ENCODE data around the gene FOXG1.

GRCh38 chr14:28761438-28762291 lies 4.9 kb upstream of the FOXG1 start:
- TF ChIP-seq, protein P1, sequence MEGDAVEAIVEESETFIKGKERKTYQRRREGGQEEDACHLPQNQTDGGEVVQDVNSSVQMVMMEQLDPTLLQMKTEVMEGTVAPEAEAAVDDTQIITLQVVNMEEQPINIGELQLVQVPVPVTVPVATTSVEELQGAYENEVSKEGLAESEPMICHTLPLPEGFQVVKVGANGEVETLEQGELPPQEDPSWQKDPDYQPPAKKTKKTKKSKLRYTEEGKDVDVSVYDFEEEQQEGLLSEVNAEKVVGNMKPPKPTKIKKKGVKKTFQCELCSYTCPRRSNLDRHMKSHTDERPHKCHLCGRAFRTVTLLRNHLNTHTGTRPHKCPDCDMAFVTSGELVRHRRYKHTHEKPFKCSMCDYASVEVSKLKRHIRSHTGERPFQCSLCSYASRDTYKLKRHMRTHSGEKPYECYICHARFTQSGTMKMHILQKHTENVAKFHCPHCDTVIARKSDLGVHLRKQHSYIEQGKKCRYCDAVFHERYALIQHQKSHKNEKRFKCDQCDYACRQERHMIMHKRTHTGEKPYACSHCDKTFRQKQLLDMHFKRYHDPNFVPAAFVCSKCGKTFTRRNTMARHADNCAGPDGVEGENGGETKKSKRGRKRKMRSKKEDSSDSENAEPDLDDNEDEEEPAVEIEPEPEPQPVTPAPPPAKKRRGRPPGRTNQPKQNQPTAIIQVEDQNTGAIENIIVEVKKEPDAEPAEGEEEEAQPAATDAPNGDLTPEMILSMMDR (IDR thresholded peaks at IDR 0.05): no peak
- TF ChIP-seq POLR2AphosphoS5 (IDR thresholded peaks at IDR 0.05) (no peak), POLR2A (IDR thresholded peaks at IDR 0.05) (no peak)

All from breast epithelium (tissue), 3 donors.